HG03354 (cell line): ENCODE data around the gene RNASE11.

Source experiments
- ATAC-seq: cut with Tn5 transposase; IDR thresholded peaks from one replicate; pipeline ENCODE4 v1.9.1; 2021; ENCODE audit warnings: mild to moderate bottlenecking; ENCODE audit not compliant: unreplicated experiment, poor library complexity, severe bottlenecking

Gene RNASE11

GRCh38 chr14:20550926-20551325 is 36.9 kb downstream of the RNASE11 start:
- no peak for ATAC-seq

GRCh38 chr14:20548414-20549158 is 39.2 kb downstream of the RNASE11 start:
- ATAC-seq: no peak

- ATAC-seq: no peak
Measured at GRCh38 chr14:20546877-20547276, 40.9 kb downstream of the RNASE11 start.

- ATAC-seq: no peak
Measured at GRCh38 chr14:20539906-20540305, 47.9 kb downstream of the RNASE11 start.
